Caco-2 (cell line): ENCODE results near the gene ITPR3. TPM values are rescaled to one million over a fixed set of nuclear protein-coding genes. Genes with fewer than 3 reads are reported as not detected.

Source experiments
- BruUV-seq: library from RNA; stranded (reverse); fragments of 400-500 nt; replicated peaks from 2 replicates; lab custom pipeline; 2021; lab: Mats Ljungman, UMichigan
- CTCF ChIA-PET: fragments of 300-600 bp; sonication (Branson Sonifier 250); formaldehyde crosslinking; loops from one replicate; lab custom pipeline; 2022; ENCODE audit warnings: antibody characterized with exemption; lab: Charles Lee
- POLR2A ChIA-PET: fragments of 300-600 bp; sonication (Branson Sonifier 250); formaldehyde crosslinking; loops from one replicate; lab custom pipeline; 2022; ENCODE audit warnings: antibody characterized with exemption; lab: Charles Lee
- DNase-seq, 2 experiments: peaks; one replicate each; pipeline versions ENCODE4 v3.0.0 to v3.0.0-alpha.2; 2020 to 2022
- H3K27me3 ChIP-seq: replicated peaks from 2 replicates; pipeline ENCODE4 v1.6.0; 2011; ENCODE audit warnings: low read length; ENCODE audit not compliant: control insufficient read depth, insufficient read depth
- H3K36me3 ChIP-seq: 2 replicates; pipeline ENCODE4 v1.5.1; 2011; ENCODE audit warnings: low read length; ENCODE audit not compliant: control insufficient read depth, insufficient read depth
- H3K4me1 ChIP-seq: fragments of 250-450 bp; sonication (Bioruptor Pico); 2 replicates; pipeline ENCODE4 v1.5.1; 2020; ENCODE audit warnings: mild to moderate bottlenecking
- H3K4me3 ChIP-seq: 2 replicates; pipeline ENCODE4 v1.5.1; 2011; ENCODE audit warnings: low read depth, mild to moderate bottlenecking, control low read depth, low read length
- H3K9me3 ChIP-seq: fragments of 250-450 bp; sonication (Bioruptor Pico); 2 replicates; pipeline ENCODE4 v1.5.1; 2020; ENCODE audit warnings: mild to moderate bottlenecking, moderate library complexity
- H3K27ac Mint-ChIP-seq: one replicate; pipeline ENCODE4 v1.8.0; 2022; ENCODE audit warnings: mixed read lengths; ENCODE audit not compliant: unreplicated experiment
- H3K27me3 Mint-ChIP-seq: one replicate; pipeline ENCODE4 v1.8.0; 2022; ENCODE audit warnings: mixed read lengths; ENCODE audit not compliant: insufficient read depth, unreplicated experiment
- H3K36me3 Mint-ChIP-seq: one replicate; pipeline ENCODE4 v1.8.0; 2022; ENCODE audit warnings: mild to moderate bottlenecking, mixed read lengths; ENCODE audit not compliant: insufficient read depth, unreplicated experiment
- H3K4me1 Mint-ChIP-seq: one replicate; pipeline ENCODE4 v1.8.0; 2022; ENCODE audit warnings: low read depth, mixed read lengths; ENCODE audit not compliant: unreplicated experiment
- H3K4me3 Mint-ChIP-seq: one replicate; pipeline ENCODE4 v1.8.0; 2022; ENCODE audit warnings: mild to moderate bottlenecking, moderate library complexity, mixed read lengths; ENCODE audit not compliant: unreplicated experiment
- H3K9me3 Mint-ChIP-seq: one replicate; pipeline ENCODE4 v1.8.0; 2022; ENCODE audit warnings: mixed read lengths; ENCODE audit not compliant: unreplicated experiment
- CTCF ChIP-seq, 2 experiments: fragments of 200-600 bp in 1 of 2; IDR thresholded peaks; 1 replicate in 1 of 2; 2 replicates in 1 of 2; pipeline versions ENCODE4 v1.5.1 to v1.8.0; 2011 to 2022; ENCODE audit warnings: antibody characterized with exemption in 1 of 2, control low read depth in 1 of 2, inconsistent platforms in 1 of 2, low read depth in 1 of 2, low read length in 1 of 2, mild to moderate bottlenecking in 1 of 2, moderate library complexity in 1 of 2; ENCODE audit not compliant: insufficient read depth in 1 of 2, severe bottlenecking in 1 of 2, unreplicated experiment in 1 of 2
- intact Hi-C: fragments of 100-400 bp; cut with micrococcal nuclease; formaldehyde crosslinking; loops from one replicate; pipeline ENCODE4 v1.10.0; 2022; ENCODE audit not compliant: unreplicated experiment
- total RNA-seq: library from RNA; stranded (reverse); gene quantifications from 2 replicates; pipeline ENCODE4 v1.2.3, GENCODE V29; 2022

The ITPR3 gene
- total RNA-seq, 1 experiment from 2014 or later = 42.1 TPM

GRCh38 chr6:33713786-33714185 lies 92.7 kb downstream of the ITPR3 start:
- CTCF ChIA-PET = no interaction called here
- H3K9me3 Mint-ChIP-seq = no peaks in the 10 kb centered on the region
- Histone ChIP-seq H3K27me3 (no peaks in the 10 kb centered on the region), H3K4me3 (no peak overlapping the region), H3K36me3 (no peaks in the 10 kb centered on the region; the same call in 1 of the 2 replicates), H3K4me1 (peaks cover 23% of the 10 kb centered on the region), H3K9me3 (no peaks in the 10 kb centered on the region)
- no TSS peak for BruUV-seq
- intact Hi-C loops = no loop called here
- H3K4me1 Mint-ChIP-seq = peaks cover 19% of the 10 kb centered on the region
- no peak overlapping the region for H3K4me3 Mint-ChIP-seq
- H3K27me3 Mint-ChIP-seq = no peaks in the 10 kb centered on the region
- TF ChIP-seq CTCF (IDR thresholded peaks at IDR 0.05; ENCODE audit: insufficient read depth in 1 of 2, low read depth in 1 of 2, low read length in 1 of 2, severe bottlenecking in 1 of 2, unreplicated experiment in 1 of 2) = no peak
- no peak for DNase-seq
- POLR2A ChIA-PET = no interaction called here
- no peak overlapping the region for H3K27ac Mint-ChIP-seq
- H3K36me3 Mint-ChIP-seq = peaks cover 30% of the 10 kb centered on the region

- H3K4me3 ChIP-seq = no peak overlapping the region
- peaks cover 24% of the 10 kb centered on the region for H3K4me1 Mint-ChIP-seq
- POLR2A ChIA-PET = no interaction called here
- H3K36me3 ChIP-seq = no peaks in the 10 kb centered on the region; the same call in 1 of the 2 replicates
- no peaks in the 10 kb centered on the region for H3K9me3 ChIP-seq
- TF ChIP-seq CTCF (IDR thresholded peaks at IDR 0.05; ENCODE audit: insufficient read depth in 1 of 2, low read depth in 1 of 2, low read length in 1 of 2, severe bottlenecking in 1 of 2, unreplicated experiment in 1 of 2) = no peak
- CTCF ChIA-PET = interaction anchor here (1.5 kb wide), 1 partner anchor 47 kb away, joined by 5 read pairs; no protein-coding TSS in a partner anchor
- H3K9me3 Mint-ChIP-seq = no peaks in the 10 kb centered on the region
- no peak for DNase-seq
- H3K27me3 Mint-ChIP-seq = no peaks in the 10 kb centered on the region
- peaks cover 24% of the 10 kb centered on the region for H3K36me3 Mint-ChIP-seq
- intact Hi-C loops = no loop called here
- H3K27ac Mint-ChIP-seq = no peak overlapping the region
- peaks cover 23% of the 10 kb centered on the region for H3K4me1 ChIP-seq
- H3K27me3 ChIP-seq = no peaks in the 10 kb centered on the region
- H3K4me3 Mint-ChIP-seq = no peak overlapping the region
- BruUV-seq = no TSS peak
Measured at GRCh38 chr6:33714385-33715040, 93.4 kb downstream of the ITPR3 start.

GRCh38 chr6:33716379-33716778 lies 95.3 kb downstream of the ITPR3 start:
- Mint-ChIP-seq H3K4me3 (no peak overlapping the region), H3K4me1 (peaks cover 12% of the 10 kb centered on the region), H3K27ac (peak overlapping the region; percentile 52), H3K36me3 (peaks cover 7% of the 10 kb centered on the region), H3K27me3 (no peaks in the 10 kb centered on the region), H3K9me3 (no peaks in the 10 kb centered on the region)
- BruUV-seq = no TSS peak
- TF ChIP-seq CTCF (IDR thresholded peaks at IDR 0.05; ENCODE audit: insufficient read depth in 1 of 2, low read depth in 1 of 2, low read length in 1 of 2, severe bottlenecking in 1 of 2, unreplicated experiment in 1 of 2) = no peak
- H3K27me3 ChIP-seq = no peaks in the 10 kb centered on the region
- no peak for DNase-seq
- intact Hi-C loops = no loop called here
- H3K36me3 ChIP-seq = no peaks in the 10 kb centered on the region
- ChIA-PET POLR2A (no interaction called here), CTCF (interaction anchor here (1.2 kb wide), 1 partner anchor 46 kb away, joined by 5 read pairs; no protein-coding TSS in a partner anchor)
- H3K4me1 ChIP-seq = peaks cover 17% of the 10 kb centered on the region
- no peaks in the 10 kb centered on the region for H3K9me3 ChIP-seq
- no peak overlapping the region for H3K4me3 ChIP-seq
